PFSK-1 (cell line): ENCODE data around the gene CNKSR2.

Source experiments
- FOXP2 ChIP-seq: optimal IDR thresholded peaks from 2 replicates; pipeline ENCODE3; 2011; ENCODE audit warnings: borderline replicate concordance, control low read depth, inconsistent platforms; ENCODE audit not compliant: insufficient read depth; ENCODE audit errors: extremely low read length, extremely low read depth
- POLR2AphosphoS5 ChIP-seq: IDR thresholded peaks from 2 replicates; pipeline ENCODE4 v1.6.1; 2012; ENCODE audit warnings: low read depth, mild to moderate bottlenecking, control low read depth, low read length, moderate library complexity
- SIN3A ChIP-seq: IDR thresholded peaks from 2 replicates; pipeline ENCODE4 v1.6.1; 2012; ENCODE audit warnings: mild to moderate bottlenecking, low read length, moderate library complexity, borderline replicate concordance; ENCODE audit not compliant: insufficient read depth
- TAF1 ChIP-seq: IDR thresholded peaks from 2 replicates; pipeline ENCODE4 v1.6.1; 2012; ENCODE audit warnings: low read length, control low read depth, borderline replicate concordance; ENCODE audit not compliant: insufficient read depth
- TF ChIP-seq, protein P1 (sequence below), 2 experiments: IDR thresholded peaks; 2 replicates each; pipeline versions ENCODE4 v1.6.1 to v1.8.0; 2011 to 2012; ENCODE audit warnings: low read depth in 2 of 2, low read length in 2 of 2, control low read depth in 1 of 2, inconsistent platforms in 1 of 2, mild to moderate bottlenecking in 1 of 2, moderate library complexity in 1 of 2; ENCODE audit not compliant: insufficient read depth in 1 of 2

The CNKSR2 gene

GRCh38 chrX:21645431-21645830 is 271.2 kb downstream of the CNKSR2 start:
- TF ChIP-seq SIN3A (no peak), TAF1 (no peak), FOXP2 (no peak), POLR2AphosphoS5 (no peak)
- TF ChIP-seq, protein P1, sequence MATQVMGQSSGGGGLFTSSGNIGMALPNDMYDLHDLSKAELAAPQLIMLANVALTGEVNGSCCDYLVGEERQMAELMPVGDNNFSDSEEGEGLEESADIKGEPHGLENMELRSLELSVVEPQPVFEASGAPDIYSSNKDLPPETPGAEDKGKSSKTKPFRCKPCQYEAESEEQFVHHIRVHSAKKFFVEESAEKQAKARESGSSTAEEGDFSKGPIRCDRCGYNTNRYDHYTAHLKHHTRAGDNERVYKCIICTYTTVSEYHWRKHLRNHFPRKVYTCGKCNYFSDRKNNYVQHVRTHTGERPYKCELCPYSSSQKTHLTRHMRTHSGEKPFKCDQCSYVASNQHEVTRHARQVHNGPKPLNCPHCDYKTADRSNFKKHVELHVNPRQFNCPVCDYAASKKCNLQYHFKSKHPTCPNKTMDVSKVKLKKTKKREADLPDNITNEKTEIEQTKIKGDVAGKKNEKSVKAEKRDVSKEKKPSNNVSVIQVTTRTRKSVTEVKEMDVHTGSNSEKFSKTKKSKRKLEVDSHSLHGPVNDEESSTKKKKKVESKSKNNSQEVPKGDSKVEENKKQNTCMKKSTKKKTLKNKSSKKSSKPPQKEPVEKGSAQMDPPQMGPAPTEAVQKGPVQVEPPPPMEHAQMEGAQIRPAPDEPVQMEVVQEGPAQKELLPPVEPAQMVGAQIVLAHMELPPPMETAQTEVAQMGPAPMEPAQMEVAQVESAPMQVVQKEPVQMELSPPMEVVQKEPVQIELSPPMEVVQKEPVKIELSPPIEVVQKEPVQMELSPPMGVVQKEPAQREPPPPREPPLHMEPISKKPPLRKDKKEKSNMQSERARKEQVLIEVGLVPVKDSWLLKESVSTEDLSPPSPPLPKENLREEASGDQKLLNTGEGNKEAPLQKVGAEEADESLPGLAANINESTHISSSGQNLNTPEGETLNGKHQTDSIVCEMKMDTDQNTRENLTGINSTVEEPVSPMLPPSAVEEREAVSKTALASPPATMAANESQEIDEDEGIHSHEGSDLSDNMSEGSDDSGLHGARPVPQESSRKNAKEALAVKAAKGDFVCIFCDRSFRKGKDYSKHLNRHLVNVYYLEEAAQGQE (IDR thresholded peaks at IDR 0.05; ENCODE audit: insufficient read depth in 1 of 2, low read depth in 2 of 2, low read length in 2 of 2), result no peak

DNA sequence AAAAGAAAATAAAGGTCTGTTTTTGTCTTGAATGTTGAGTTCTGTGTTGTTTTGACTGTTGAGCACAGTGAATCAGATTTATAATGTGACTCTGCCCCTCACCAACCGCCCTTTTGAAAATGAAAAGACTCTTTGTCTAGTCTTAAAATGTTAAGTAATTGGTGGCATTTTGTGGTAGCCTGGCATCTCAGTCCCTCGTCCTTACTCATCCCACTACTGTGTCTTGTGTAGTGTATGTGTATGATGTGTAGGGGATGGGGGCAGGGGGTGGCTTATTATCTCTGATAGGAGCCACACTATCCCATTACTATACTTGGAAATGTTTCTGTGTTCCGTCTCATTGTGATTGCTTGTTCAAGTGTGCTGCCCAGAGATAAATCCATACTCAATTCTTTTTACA is 271.7 kb downstream of the CNKSR2 start:
- TF ChIP-seq FOXP2 (no peak), TAF1 (no peak), SIN3A (no peak), POLR2AphosphoS5 (no peak)
- TF ChIP-seq, protein P1 (IDR thresholded peaks at IDR 0.05; ENCODE audit: insufficient read depth in 1 of 2, low read depth in 2 of 2, low read length in 2 of 2), result no peak

GRCh38 chrX:21655901-21656586 is 281.8 kb downstream of the CNKSR2 start:
- TF ChIP-seq, protein P1 (IDR thresholded peaks at IDR 0.05; ENCODE audit: insufficient read depth in 1 of 2, low read depth in 2 of 2, low read length in 2 of 2), result no peak
- no peak for TF ChIP-seq POLR2AphosphoS5
- no peak for TF ChIP-seq FOXP2
- TF ChIP-seq SIN3A, result no peak
- TF ChIP-seq TAF1, result no peak

DNA sequence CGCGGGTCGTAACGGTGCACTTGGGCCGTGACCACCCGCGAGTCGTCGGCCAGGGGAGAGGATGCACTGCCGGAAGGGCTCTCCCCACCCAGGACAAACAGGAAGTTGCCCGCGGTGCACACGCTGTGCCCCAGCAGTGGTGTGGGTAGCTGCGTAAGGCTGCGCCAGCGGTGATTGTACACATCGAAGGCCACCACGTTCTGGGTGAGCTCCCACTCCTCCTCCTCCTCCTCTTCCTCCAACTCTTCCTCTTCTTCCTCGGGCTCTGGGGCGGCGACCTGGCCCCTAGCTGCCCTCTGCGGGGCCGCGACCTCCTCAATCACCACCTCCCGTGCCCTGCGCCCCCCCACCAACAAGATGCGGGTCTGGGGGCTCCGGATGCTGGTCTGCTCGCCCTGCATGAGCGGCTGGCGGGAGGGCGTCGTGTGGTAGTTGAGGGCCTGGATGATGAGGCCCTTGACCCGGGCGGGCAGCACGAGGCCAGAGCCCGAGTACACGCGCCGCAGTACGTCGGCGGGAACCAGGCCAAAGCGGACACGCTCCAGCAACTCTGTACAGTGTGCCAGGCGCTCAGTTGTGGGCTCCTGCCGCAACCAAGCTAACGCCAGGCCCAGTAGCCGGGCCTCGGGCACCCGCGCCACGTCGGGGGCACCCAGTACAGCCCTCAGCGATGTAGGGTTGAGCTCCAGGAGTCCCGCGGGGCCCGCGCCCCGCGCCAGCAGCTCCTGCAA is 282.5 kb downstream of the CNKSR2 start:
- TF ChIP-seq TAF1 (no peak), FOXP2 (no peak), SIN3A (no peak), POLR2AphosphoS5 (no peak)
- TF ChIP-seq, protein P1 (IDR thresholded peaks at IDR 0.05; ENCODE audit: insufficient read depth in 1 of 2, low read depth in 2 of 2, low read length in 2 of 2), result no peak
